GM18909 (cell line): ENCODE measurements around the gene GFI1.
"Not testable (repeated sequence)": the region's sequence is repeated elsewhere in the genome, so short reads cannot be mapped to it uniquely, and the experiment has no call there.

ENCODE experiments used
- ATAC-seq: cut with Tn5 transposase; IDR thresholded peaks from one replicate; pipeline ENCODE4 v1.9.1; 2021; ENCODE audit warnings: mild to moderate bottlenecking; ENCODE audit not compliant: unreplicated experiment, poor library complexity

GFI1 gene

DNA sequence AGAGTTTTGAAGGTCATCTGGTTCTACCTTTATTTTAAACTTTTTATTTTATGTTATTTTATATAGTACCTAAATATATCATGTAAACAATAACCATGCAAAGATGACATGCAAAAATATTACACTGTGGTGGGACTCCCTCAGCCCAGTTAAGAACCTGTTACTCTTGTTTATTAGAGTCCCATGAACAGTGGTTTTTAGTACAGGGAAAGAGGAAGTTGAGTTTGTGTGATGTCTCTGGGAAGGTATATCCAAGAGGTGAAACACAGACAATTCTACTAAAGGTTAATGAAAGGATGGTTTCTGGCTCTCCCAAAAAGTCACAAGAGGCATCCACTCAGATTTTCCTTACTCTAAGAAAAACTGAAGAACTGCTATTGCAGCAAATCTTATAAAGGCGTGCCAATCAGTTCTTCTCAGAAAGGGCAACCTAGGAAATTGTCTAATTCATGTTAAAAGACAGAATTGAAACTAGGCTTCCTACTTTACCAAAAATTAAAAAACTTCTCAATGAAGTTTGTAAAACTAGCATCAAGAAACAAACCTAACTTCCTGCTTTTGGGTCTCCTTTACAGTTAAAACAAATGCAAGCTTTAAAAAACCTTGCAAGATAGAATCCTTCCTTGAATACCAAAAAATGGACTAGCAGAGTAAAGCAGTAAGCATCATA lies 19.9 kb downstream of the GFI1 start:
- no peak for ATAC-seq

DNA sequence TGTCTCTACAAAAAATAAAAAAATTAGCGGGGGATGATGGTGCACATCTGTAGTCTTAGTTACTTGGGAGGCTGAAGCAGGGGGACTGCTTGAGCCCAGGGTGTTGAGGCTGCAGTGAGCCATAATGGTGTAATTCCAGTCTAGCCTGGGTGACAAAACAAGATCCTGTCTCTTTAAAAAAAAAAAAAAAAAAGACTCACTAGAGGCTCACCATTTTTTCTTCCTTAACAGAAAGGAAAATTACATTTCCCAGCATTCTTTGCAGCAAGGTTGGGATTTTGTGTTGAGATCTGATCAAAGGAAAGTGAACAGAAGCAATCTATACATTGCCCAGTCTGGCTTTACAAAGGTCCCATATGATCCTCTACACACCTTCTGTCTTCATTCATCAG lies 21.5 kb downstream of the GFI1 start:
- ATAC-seq, result no peak

DNA sequence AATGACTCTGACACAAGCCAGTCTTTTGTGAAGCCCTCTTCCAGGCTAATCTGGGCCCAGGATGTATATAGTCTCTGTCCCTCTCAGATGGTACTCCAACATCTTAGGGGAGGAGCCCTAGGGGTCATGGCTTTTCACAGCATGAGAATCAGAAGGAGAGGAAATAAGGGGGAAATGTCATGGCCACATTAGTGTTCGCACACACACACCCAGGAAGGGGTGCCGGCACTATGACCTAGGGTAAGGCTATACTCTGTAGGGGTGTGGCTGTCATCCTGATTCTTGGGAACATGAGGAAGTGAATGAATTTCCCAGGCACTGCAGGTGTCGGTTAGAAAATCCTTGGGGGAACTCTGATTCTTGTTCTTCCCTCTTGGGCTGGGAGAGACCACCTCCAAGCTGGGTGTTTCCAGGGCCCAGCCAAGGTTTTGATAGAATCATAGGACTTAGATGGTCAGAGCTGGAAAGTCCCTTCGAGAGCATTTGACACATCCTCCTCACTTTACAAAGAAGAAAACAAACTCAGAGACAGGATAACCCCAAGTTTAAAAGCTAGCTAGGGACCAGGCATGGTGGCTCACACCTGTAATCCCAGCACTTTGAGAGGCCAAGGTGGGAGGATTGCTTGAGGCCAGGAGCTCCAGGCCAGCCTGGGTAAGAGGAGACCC lies 22.0 kb downstream of the GFI1 start:
- no peak for ATAC-seq

DNA sequence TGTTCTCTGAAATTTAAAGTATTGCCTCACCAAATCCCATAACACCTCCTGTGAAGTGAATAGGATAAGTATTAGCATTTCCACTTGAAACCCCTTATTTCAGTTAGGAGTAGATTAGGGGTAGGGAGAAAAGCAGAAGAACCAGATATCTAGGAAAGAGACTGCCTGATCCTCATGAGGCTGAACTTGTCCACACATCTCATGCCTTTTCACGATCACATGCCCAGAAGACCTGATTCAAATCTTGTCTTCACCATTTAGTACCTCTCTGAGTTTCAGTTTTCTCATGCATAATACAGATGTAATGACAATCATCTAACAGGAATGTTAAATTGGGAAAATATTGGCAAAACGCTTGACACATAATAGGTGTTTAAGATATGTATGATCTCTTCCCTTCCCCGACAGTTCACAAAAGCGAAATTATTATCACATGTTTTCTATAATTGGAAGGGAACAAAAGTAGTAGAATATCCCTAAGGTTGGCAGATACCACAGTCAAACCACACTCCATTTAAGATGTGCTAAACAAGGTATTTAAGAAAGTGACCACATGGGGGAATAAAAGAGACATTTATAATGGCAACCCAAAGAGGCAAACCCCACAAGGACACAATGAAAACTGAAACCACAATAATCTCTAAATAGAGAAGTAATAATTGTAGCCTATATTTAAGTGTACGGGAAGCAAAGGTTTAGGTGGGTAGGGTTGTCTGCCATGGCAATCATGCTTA lies 25.2 kb downstream of the GFI1 start:
- ATAC-seq, result peak; percentile 75

DNA sequence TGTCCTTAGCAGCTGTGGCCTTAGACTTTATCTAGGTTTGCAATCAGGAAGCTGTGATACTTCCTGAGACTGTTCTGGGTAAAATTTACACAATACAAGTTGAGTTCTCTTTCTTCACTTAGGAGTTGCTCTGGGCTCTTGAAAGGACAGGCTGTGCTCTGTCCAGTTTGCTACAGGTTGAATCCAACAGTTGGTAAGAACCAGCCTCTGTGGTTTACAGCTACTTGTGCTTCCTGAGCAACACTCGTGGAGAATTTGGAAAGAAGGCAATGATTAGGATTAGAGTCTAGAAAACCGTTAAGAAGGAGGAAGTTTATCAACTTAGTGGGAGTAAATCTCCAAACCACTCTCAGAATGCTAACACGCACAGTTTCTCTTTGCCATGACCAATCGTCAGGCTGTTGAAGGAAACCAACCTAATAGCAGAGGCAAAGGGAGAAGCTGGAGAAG lies 26.8 kb downstream of the GFI1 start:
- ATAC-seq, result no peak

DNA sequence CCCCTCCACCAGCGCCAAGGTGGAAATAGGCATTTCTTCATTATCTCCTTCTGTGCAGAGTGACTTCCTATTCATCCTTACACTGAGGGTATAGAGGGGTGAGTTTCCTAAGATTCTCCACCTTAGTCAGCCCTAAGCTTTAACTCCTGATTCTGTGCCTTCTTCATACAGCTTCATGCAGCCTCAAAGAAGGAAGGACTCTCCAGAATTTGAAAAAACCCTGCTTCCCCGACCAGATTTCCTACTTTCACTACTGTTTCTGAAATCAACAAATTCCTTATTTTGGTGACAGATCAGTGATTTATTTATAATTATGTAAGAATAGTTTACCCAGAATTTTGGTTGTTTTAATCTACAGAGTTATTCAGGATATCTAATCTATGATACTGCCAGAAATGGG lies 28.6 kb downstream of the GFI1 start:
- ATAC-seq, result no peak

DNA sequence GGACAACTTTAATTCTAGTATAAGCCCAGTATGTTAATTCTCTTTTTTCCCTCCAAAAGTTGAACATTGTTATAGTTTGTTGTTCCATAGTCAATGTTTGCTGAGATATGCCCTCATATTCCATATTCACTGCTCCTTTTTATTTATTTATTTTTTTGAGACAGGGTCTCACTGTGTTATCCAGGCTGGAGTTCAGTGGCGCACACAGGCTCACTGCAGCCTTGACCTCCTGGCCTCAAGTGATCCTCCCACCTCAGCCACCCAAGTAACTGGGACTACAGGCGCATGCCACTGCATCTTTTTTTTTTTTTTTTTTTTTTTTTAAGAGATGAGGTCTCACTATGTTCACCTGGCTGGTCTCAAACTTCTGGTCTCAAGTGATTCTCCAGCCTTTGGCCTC lies 38.7 kb downstream of the GFI1 start:
- ATAC-seq, result no peak

DNA sequence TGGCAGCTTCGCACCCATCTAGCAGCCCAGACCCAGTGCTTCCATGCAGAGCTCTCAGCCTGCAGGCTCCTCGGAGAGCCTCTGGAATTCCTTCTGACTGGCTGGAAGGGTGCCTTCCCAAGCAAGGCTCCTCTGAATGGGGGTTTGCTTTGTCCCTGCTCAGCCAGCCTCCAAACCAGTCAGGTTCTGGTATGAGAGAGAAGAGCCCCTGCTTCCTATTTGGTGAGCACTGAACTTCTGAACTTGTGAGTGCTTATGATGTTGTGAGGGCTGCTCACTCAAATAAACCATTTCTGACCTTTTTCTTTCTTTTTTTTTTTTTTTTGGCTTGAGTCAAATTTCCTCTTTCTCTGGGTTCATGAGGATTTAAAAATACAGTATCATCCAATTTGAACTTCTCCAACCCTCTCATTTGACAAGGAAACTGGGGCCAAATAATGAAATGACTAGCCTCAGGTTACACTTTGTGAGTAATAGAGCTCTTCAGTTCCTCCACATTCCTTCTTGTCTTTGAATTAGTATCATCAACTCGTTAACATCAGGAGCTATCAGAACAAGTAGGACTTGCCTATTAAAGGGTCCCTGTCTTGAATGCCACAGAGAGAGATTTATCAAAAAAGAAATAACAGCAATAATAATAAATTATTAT lies 39.6 kb downstream of the GFI1 start:
- ATAC-seq, result no peak

DNA sequence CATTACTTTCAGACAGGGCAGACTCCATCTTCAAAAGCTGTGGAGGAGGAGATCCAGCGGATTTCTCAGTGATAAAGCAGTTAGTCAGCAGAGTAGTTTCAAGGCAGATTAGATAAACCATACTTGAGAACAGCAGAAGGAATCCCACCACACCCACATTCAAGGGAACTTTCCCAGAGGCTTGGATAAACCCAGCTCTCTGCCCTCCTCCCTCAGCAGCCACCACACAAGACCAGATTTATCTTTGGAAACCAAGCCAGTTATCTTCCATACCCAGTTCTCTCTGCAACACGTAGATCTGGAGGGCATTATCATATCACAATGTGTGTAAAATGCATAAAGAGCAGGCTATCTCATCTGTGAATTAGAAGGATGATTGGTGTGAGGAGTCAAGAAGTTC lies 40.2 kb downstream of the GFI1 start:
- no peak for ATAC-seq

DNA sequence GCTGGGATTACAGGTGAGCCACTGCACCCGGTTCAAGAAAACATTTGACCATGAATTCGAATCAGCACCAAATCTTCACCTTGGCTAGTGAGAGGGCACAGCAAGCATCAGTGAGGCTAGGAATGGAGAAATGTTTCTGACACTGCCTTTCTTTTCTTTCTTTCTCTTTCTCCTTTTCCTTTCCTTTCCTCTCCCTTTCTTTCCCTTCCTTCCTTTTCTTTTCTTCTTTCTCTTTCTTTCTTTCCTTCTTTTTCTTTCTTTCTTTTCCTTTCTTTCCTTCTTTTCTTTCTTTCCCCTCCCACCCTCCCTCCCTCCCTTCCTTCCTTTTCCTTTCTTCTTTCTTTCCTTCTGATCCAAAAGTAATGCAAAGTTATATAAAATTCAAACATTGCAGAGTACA lies 40.9 kb downstream of the GFI1 start:
- no peak for ATAC-seq

DNA sequence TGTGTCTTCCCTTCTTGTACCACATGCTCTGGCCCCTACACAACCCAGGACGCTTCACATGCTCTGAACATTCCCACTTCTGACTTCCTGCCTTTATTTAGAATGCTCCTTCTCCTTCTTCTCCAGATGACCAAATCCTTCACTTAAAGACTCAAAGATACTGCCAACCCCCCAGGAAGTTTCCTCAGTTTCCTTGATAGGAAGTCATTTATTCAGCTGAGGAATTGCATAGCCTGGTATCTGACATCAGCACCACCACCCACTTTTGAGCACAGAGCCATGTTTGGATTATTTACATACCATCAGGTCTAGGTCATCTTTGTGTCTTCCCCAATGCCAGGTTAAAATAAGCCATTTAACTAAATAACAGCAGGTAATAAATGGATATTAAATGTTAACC lies 42.4 kb downstream of the GFI1 start:
- no peak for ATAC-seq

DNA sequence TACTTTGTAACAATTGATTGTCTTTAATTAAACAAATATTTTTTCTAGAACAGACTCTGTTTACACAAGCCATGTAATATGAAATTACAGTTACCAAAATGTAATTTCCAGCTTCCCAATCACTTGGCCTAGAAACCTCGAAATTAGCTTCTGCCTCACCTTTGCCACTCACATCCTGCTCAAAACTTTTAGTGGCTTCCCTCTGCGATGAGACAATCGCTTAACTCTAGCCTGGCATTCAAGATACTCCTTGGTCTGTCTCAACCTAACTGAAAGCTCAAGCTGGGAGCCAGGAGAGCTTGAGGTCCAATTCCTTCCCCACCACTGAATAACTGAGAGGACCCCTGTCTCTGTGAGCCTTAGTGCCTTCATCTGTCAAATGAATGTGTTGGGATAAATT lies 42.8 kb downstream of the GFI1 start:
- ATAC-seq, result no peak

DNA sequence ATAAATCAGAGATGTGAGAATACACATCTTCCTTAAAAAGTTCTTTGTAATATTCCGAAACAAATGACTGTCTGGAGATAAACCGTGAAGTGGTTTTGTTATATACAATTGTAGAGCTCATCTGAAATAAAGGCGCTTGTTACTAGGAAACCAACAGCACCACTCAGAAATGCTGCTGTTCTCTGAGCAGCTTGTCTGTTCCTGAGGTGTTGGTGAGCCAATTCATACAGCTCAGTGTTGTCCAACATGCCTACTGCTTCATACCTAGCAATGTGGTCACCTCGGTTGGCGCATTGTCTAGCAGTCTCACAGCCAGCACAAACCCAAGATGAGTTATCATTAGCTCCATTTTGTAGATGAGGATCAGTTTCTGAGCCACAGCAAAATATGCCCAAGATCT lies 44.4 kb downstream of the GFI1 start:
- ATAC-seq, result no peak

DNA sequence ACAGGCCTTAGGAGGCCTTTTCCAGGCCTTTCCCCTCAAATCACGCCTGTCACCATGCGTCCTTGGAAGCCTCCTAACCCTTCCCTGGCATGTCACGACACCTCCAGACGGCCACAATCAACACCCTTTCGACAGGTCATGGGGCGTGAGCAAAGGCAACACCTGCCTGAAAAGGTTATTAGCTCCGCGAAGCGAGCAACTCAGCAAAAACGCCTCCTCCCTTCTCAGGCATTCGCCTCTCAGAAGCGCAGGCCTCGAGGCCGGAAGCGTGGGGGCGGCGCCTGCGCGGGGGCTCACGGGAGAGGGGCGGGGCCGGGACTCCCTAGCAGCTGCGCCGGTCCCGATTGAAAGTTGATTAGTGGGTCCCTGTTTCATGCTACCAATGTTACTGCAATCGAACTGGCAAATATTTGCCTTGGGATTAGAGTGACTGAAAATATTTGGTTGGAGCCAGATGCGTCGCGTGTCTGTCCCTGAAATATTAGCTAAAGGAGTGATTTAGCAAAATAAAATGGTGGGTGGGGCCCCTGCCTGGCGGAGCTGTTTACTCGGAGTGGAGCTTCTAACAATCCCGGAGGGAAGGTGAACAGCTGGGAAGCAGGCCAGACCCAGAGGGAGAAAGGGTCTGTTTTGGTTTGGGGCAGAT lies 44.9 kb downstream of the GFI1 start:
- ATAC-seq, result no peak

DNA sequence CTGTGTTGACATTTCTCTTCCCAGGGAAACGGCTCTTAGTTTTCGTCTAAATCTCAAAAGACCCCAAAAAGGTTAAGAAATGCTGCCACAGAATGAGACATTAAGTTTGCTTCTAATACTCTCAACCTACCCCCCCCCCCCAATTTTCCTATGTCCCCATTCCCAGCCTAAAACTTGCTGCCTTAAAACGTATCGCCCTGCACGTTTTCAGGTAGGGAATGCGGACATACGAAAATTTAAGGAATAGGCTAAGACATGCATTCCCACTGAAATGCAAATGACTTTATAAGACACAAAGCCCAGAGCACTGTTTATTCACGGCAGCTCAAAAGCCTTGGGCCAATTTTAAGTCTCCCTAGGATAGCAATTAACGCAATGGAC lies 45.4 kb downstream of the GFI1 start:
- ATAC-seq, result no peak

DNA sequence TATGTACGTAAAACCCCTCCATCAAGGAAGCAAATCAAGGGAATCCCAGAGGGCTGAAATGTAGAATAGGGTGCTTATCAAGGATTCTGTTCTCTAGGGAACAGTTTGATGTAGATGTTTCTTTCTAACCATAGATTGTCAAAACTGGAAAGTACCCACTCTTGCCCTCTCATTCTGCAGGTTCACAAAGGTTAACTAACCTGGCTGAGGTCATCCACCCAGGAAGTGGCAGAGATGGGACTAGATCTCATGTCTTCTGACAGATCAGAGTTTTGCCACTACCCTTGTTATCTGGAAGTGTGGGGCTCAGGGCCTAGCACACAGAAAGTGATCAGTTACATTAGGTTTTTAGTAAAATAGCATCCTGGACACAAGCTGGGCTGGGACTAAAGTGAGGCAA lies 47.4 kb downstream of the GFI1 start:
- ATAC-seq, result no peak

DNA sequence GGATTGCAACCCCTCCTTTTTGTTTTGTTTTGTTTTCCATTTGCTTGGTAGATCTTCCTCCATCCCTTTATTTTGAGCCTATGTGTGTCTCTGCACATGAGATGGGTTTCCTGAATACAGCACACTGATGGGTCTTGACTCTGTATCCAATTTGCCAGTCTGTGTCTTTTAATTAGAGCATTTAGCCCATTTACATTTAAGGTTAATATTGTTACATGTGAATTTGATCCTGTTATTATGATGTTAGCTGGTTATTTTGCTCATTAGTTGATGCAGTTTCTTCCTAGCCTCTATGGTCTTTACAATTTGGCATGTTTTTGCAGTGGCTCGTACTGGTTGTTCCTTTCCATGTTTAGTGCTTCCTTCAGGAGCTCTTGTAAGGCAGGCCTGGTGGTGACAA lies 52.2 kb downstream of the GFI1 start:
- not testable (repeated sequence) for ATAC-seq

DNA sequence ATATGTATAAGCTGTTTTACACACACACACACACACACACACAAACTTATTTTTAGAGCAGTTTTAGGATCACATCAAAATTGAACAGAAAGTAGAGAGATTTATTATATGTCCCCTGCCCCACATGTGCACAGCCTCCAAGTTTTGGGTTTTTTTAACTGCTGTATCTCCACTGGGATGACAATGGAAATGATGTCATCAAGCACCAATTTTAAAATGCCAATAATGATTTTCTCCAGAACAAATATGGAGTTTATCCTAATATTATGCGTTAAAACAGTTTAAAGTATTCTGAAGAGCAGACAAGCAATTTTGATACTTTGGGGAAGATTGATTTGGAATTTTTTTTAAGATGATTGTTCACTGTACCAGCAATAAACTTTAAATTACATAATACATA lies 56.7 kb downstream of the GFI1 start:
- no peak for ATAC-seq

DNA sequence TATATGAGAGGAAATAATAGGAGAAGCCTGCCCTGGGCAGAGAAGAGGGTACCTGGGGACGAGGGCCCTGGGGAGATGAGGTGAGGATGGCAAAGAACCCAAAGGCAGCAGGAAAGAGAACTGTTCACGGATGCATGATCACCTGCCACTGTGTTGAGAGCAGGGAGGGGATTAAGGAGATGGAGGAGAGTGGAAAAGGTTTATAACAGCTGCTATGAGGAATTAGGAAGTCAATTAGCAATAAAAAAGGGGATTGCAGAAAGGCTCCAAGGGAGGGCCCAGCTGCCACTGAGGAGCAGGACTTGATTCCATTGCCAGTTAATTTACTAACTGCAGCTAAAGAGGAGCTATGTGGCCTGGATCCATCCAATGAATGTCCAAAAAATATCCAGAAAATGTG lies 61.1 kb downstream of the GFI1 start:
- no peak for ATAC-seq
